ENCODE measurements around the gene UBXN11.
"Not testable (repeated sequence)": the region's sequence is repeated elsewhere in the genome, so short reads cannot be mapped to it uniquely, and the experiment has no call there.

Gene UBXN11

DNA sequence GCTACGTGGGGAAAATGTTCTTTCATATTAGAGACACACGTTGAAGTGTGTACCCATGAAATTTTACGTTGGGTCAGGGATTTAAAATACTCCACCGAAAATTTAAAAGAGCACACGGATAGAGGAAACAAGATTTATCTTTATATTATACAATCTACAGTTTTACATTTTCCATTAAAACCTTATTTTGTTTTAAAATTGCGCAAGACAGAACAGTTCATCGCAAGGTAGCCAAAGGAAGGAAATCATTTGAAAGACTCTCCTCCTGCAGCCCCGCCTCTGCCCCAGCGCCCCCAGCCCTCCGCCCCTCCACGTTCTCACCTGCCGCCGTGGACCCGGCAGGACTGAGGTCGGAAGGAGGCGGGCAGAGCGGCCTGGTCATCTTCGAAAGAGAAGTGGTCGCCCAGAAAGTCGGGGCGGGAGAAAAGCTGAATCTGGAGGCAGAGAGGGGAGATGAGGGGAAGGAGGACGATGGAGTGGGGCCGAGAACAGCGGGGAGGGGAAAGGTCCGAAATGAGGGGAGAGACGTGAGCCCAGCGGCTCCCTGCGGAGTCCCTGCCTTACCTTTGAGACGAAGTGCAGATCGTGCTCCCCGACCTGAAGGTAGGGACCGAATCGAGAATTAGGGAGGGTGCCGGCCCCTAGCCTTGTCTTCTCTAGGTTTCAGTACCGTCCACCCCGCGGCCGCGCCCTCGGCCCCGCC is 29.5 kb upstream of the UBXN11 start:
- DNase-seq, result no peak

DNA sequence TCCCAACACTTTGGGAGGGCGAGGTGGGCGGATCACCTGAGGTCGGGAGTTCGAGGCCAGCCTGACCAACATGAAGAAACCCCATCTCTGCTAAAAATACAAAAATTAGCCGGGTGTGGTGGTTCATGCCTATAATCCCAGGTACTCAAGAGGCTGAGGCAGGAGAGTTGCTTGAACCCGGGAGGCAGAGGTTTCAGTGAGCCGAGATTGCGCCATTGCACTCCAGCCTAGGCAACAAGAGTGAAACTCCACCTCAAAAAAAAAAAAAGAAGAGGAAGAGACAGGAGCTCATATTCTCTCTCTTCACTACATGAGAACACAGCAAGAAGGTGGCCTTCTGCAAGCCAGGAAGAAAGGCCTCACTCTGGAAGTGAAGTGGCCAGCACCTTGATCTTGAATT is 26.9 kb upstream of the UBXN11 start:
- DNase-seq, result not testable (repeated sequence)

DNA sequence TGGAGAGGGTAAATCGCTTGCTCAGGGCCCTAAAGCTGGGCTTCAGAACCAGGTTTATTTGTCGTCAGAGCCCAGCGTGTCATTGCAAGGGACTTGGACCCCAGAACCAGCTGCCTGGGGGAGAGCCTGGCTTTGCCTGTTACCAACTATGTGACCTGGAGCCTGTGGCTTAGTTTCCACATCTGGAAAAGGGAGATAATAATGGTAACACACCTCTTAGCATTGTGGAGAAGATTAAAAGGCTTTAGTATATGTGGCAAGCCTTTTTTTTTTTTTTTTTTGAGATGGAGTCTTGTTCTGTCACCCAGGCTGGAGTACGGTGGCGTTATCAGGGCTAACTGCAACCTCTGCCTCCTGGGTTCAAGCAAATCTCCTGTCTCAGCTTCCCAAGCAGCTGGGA is 23.8 kb upstream of the UBXN11 start:
- DNase-seq, result no peak

DNA sequence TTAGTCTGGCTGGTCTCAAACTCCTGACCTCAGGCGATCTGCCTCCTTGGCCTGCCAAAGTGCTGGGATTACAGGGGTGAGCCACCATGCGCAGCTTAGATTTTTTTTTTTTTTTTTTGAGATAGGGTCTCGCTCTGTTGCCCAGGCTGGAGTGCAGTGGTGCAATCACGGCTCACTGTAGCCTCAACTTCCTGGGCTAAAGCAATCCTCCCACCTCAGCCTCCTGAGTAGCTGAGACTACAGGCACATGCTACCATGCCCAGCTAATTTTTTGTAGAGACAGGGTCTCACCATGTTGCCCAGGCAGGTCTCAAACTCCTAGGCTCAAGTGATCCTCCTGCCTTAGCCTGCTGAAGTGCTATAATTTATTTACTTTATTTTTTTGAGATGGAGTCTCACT is 22.9 kb upstream of the UBXN11 start:
- DNase-seq, result not testable (repeated sequence)

DNA sequence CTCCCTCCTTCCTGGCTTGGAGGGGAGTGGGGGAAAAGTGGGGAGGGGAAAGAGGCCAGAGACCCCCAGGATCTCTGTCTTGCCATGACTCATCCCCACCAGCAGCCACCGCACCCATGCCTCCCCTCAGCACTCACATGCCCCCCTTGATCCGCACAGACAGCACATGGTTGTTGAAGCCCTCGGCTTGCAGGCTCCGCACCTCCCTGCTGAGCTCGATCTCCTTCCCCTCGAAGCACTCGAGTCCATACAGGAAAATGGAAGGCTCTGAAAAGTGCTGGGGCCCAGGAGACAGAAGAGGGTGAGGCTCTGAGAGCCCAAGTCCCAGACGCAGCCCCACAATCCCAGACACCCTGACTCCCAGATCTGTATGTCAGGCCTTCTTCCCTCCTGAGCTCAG is 22.2 kb upstream of the UBXN11 start:
- no peak for DNase-seq

DNA sequence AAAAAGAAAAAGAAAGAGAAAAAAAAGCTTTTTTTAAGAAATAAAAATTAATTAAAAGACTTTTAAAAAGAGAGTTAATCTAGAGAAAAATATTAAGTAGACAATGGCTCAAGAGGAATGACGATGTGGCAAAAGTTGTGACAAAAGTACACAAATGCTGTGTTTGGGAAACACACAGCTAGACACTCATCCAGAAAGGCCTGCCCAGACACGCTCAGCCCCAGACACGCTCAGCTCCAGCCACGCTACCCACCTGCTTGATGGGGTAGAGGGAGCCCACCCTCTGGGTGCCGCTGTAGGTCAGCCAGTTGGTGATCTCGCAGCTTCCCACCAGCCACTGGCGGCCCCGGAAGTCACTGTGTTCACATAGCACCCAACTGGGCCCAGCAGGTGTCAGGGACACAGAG is 21.5 kb upstream of the UBXN11 start:
- peak; percentile 42 for DNase-seq

DNA sequence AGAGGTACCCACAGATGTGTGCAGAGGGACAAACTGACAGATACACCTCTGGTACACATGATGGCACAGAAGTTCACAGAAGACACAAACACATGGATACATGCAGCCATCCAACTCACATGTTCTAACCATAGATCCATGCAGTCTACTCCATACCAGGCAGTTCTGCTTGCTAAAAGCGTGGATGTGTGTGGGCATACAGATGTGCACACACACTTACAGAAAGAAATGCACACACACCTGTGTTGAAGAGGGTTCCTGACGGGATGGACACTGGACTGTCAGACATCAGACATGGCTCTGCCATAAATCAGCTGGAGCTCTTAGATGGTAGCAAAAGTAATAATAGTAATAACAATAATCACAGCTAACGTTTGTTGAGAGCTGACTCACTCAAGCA is 18.1 kb upstream of the UBXN11 start:
- no peak for DNase-seq

DNA sequence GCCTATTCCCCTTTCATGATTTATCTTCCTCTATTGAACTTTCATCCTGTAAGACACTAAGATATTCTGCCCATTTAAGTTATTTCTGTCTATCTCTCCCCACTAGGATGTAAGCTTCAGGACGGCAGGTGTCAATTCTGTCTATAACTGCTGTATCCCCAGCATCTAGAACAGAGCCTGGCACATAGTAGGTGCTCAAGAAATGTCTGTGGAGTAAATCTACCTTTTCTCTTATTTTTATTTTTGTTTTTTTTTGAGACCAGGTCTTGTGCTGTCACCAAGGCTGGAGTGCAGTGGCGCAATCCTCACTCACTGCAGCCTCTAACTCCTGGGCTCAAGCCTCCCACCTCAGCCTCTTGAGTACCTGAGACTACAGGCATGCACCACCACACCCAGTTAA is 16.9 kb upstream of the UBXN11 start:
- no peak for DNase-seq

DNA sequence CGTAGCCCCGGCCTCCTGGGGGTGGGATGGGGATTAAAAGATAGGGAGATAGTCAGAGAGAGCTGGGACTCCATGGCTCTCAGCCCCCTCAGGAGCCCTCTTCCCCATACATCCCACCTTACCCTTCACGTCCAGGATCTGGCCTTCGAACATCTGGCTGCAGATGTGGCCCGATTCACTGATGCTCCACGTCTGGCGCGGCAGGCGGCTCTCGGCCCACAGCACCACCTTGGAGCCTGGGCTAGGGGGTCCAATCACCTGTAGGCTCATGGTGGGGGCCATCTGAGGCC is 15.6 kb upstream of the UBXN11 start:
- no peak for DNase-seq

DNA sequence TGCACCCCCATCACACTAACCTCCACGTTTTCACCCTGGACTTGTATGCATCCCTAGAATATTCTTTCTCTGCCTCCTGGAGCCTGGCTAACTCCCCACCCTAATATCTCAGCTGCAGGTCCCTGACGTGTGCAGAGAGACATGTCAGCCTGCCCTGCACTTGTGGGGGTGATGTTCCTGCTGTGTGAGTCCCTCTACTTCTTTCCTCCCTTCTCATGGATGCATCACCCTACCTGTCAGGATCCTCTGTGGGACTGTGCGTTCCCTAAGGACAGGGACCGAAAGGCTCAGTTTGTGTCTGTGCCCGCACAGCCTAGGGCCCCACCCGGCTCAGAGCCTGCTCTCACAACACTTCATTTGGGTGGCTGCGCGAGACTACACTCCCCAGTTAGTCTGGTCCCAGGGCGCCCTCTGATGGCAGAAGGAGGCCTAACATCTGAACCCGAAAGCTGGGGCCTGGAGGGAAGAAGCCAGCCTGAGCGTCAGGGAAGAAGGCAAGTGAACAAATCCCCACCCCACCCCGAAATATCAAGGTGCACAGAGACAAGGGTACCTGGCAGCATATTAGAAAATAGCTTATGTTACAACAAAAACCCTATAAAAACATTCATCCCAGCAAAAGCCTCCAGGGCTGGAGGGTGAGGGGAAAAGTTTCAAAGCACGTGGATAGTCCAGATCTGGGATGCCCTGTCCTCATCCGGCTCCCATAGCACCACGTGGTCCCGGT is 15.0 kb upstream of the UBXN11 start:
- peak; percentile 72 for DNase-seq

DNA sequence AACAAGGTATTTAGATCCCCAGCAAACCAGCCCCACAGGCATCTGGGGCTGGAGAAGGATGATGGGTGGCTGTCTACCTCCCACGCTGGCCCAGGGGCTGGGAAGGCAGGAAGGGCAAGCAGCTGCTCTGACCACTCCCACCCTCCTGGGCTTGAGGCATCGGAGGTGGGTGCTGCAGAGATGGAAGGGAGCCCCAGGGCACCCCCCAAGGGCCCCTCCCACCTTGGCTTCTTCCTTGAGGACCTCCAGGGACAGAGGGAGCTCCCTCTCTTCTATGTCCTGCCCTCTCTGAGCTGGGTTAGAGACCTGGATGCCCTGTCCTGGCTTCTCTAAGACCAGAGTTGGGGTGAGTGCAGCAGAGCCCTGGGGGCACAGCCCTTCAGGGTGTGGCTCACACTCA is 14.5 kb upstream of the UBXN11 start:
- no peak for DNase-seq

DNA sequence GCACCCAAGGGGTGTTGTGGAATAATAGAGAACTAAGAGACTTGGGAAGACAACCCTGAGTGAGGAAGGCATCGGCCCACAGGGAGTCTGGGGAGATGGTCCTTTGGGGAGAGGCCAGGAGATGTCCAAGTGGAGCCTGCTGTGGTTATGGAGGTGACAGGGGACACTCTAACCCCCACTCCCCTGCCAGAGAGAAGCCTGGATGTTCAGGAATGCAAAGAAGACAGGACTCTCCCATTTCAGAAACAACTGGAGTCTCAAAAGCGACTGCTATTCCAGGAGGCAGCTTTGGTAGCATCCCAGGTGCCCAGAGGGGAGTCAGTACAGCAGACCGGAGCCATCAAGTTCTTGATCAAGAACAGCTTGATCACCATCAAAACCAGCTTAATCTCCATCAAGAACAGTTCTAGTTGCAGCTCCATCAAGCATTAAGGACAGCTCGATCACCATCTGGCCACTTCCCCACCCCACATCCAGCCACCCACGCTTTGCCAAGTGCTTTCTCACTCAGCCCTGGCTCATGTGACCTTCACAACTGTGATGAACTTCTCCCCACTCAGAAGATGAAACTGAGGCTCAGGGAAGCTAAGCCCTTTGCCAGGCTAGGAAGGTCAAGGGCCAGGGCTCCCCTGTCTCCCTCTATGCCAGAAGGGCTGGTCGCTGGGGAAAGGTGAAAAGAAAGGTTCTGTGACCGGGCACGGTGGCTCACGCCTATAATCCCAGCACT is 12.1 kb upstream of the UBXN11 start:
- no peak for DNase-seq

DNA sequence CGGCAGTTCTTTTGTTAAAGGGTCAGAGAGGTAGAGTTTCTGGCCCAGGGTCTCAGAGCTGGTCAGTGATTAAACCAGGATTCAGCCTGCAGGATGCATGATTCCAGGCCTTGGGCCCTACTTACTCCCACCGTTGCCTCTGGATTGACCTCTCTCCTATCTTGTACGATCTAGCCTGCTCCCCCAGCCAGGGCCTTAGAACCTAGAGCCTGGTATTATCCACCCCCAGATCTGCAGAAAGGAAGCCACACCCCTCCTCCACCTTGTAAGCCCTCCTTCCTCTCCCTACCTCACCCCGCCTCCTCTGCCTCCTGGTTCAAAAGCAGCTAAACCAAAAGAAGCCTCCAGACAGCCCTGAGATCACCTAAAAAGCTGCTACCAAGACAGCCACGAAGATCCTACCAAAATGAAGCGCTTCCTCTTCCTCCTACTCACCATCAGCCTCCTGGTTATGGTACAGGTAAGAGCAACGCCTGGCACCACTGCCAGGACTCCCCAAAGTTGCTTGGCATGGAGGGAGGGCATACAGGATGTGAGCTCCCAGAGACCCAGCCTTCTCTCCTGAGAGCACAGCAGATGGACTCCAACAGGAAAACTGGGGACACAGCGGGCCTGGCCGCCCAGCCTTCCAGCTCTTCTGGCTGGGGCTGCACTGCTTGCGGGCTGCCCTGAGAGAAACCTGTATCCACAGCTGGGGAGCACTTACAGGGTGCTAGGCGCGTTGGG is 11.3 kb upstream of the UBXN11 start, which contains the start of gene CD52:
CD52 (plus strand) TSS at position 347 of the 726 bp plus-strand sequence; CDS start at position 407, 60 bp downstream.
- peak; percentile 27 for DNase-seq

DNA sequence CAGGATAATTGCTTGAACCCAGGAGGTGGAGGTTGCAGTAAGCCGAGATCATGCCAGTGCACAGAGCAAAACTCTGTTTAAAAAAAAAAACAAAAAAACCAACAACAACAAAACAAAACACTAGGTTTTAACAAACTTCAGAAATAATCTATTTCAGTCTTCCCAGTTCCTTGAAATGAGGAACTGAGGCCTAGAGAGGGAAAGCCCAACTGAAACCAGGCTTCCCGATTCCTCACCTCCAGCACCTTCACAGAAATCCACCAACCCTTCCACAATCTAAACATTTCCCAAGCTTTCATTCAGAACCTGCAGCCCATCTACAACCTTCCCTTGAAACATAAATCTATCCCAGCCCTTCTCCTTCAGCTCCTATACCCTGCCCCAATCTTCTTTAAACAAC is 10.7 kb upstream of the UBXN11 start:
- no peak for DNase-seq

DNA sequence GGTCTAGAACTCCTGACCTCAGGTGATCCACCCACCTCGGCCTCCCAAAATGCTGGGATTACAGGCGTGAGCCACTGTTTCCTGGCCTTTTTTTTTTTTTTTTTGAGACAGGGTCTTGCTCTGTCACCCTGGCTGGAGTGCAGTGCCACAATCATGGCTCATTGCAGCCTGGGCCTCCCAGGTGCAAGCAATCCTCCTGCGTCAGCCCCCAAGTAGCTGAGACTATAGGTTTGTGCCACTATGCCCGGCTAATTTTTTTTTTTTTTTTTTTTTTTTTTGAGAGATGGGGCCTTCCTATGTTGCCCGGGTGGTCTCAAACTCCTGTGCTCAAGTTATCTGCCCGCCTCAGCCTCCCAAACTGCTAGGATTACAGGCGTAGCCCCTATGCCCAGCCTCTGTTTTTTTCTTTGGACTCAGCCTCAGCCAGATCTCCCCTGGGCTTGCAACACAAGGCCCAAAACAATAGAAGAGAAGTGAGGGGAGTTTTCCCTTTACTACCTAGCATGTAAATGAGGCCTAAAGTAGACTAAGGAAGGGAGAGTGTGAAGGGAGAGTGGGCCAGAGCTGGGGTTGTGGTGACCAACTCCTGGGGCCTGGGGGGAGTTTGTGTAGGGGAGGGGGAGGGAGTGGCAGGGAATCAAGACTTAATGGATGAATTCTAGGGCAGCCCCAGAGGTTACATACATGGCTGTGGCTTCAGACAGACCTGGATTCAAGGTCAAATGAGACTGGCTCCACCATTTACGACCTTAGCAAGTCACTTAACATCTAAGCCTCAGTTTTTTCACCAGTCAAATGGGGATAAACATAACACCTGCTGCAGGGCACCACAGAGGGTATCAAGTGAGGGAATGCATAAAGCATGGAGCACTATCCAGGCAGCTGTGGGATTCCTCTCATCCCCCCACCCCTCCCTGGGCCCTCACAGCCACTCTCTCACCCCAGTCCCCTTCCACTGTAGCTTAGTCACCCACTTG is 9.7 kb upstream of the UBXN11 start:
- DNase-seq, result no peak

DNA sequence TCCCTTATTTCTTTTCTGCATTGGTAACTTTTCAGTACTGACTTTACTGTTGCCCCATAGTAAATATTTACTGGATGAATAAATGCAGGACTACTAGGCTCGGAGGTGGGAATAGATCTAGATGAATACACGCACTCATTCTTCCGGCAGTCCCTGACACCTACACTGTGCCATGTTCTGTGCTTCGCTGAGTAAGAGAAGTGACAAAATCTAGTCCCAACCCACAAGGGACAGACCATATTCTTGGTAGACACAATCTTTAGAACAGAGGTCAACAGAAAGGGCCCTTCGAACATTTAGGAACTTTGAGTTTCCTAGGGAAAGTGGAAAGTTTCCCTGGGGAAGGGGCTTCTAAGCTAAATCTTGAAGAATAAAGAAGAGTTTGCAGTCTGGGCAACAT is 8.1 kb upstream of the UBXN11 start:
- no peak for DNase-seq

DNA sequence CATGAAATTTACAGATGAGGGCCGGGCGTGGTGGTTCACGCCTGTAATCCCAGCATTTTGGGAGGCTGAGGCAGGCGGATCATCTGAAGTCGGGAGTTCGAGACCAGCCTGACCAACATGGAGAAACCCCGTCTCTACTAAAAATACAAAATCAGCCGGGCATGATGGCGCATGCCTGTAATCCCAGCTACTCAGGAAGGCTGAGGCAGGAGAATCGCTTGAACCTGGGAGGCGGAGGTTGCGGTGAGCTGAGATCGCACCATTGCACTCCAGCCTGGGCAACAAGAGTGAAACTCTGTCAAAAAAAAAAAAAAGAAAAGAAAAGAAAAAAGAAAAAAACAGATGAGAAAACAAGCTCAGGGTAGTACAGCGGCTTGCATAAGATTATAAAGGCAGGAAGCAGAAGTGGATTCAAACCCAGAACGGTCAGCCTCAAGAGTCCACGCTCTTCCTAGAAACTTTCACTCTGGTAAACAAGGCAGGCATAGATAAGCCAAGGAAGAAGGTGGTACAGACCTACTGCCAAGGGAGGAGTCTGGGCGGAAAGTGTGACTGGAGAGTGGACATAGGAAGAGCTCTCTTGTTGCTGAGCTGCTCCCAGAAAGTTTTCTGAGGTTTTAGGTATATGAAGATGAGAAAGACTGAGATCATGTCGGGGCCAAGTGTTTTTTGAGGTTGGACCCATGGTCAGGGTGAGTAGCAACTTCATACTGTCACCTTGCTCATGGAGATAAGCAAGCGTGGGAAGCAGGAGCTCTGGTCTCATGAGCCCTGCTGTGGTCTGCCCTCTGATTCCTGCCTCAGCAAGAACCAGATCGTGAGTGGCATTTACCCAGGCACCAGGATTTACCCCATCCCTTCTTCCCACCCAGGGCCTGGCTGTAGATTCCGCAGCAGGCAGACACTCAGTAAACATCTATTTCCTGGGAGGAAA is 1.8 kb upstream of the UBXN11 start:
- not testable (repeated sequence) for DNase-seq

DNA sequence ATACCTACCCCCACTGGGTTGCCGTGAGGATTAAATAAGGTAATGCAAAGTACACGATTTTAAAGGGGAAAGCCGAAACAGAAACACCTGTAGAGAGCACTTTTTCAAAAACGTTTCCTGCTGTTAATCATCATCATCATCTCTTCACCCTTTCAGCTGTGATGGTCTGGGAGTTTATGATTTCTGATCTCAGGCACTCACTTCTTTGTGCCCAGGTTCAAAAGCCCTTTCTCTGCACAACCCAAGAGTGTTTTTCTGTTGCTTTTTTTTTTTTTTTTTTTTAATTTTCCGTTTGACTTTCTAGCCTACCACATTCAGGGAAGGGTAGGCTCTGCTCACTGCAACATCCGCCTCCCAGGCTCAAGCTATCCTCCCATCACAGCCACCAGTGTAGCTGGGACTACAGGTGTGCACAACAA is 936 bp upstream of the UBXN11 start:
- DNase-seq, result no peak

DNA sequence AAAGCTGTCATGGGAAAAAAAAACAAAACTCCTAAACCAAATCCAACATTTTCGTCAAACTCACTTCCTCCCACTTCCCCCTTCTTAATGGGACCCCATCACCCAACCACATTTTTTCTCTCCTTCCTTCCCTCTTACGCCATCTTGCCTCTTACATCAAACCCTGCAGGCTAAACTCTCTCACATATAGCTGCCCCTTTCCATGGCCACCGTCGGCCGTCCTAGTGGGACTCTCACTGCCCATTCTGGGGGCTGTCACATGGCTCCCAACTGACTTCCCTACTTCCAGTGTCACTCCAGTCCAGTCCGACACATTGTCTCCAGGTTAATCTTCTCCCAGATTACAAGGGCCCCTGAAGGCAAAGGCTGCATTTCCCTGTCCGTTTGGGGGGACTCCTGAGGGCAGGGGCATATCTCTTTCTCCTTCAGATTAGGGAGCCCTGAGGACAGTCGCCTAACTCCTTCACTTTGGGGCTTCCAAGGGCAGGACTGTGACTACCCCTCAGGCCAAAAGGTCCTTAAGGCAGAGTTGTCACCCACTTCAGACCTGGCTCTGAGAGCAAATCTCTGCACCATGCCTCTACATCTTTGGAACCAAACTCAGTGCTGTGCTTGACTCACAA is 658 bp downstream of the UBXN11 start:
- DNase-seq, result no peak

DNA sequence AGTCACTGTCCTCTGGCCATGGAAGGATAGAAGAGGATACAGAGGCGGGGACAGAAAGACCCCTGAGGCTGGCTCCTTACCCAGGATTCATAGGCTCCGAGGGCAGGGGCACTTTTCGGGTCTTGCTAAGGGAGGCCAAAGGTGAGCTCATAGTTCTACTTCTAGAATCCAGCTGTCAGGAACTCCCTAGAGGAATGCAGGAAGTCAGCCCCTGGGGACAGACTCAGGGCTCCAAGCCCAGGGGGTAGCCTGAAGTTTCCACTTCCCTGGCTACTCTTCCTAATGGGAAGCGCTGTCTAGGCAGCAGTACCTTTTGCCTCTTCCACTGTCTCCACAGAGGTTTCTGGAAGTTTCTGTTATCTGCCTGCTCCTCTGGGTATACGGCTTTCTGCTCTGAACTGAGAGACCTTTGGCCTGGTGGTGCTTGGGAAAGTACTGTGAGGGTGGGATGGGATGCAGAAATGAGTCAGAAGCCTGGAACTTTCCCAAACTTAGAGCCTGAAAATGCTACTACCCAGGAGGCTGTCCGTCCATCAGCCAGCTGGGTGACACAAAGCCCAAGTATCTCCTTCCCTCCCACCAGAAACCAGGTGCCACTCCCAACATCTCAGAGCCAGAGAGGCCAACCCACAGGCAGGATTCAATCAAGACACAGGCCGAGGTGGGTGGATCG is 3.6 kb downstream of the UBXN11 start:
- no peak for DNase-seq

Measured in NK-92 treated with Interleukin-12 subunit alpha and Interleukin-12 subunit beta, amount 100 ng/mL, for 24 hours (cell line).